AG04450 (cell line): ENCODE measurements around the gene TTYH3. TPM values are rescaled to one million over a fixed set of nuclear protein-coding genes. Genes with fewer than 3 reads are reported as not detected.
A peak's percentile ranks its signal among the peaks of the same experiment; 100 is the strongest.

Experiments
- CTCF ChIA-PET: fragments of 300-600, 350-600 bp; formaldehyde crosslinking; extraction: SDS; loops from one replicate; lab custom pipeline; 2022; ENCODE audit warnings: antibody characterized with exemption, inconsistent platforms; lab: Charles Lee
- POLR2A ChIA-PET: fragments of 350-600 bp; formaldehyde crosslinking; extraction: SDS; loops from one replicate; lab custom pipeline; 2021; ENCODE audit warnings: antibody characterized with exemption, inconsistent platforms; lab: Yijun Ruan, JAX
- DNase-seq: peaks from one replicate; pipeline ENCODE4 v3.0.0-alpha.2; 2011; ENCODE audit warnings: low read depth, low spot score
- H3K27ac ChIP-seq: one replicate; pipeline ENCODE4 v1.5.1; 2012; ENCODE audit warnings: low read depth, low read length, control low read depth
- H3K27me3 ChIP-seq: one replicate; pipeline ENCODE4 v1.6.0; 2012; ENCODE audit warnings: low read length; ENCODE audit not compliant: control insufficient read depth, insufficient read depth
- H3K4me3 ChIP-seq: 2 replicates; pipeline ENCODE4 v1.5.1; 2011; ENCODE audit warnings: mild to moderate bottlenecking, low read depth, low read length, control low read depth
- H3K9me3 ChIP-seq: 2 replicates; pipeline ENCODE4 v1.5.1; 2012; ENCODE audit warnings: low read length; ENCODE audit not compliant: control insufficient read depth, insufficient read depth
- polyA plus RNA-seq: library from polyadenylated mRNA; depleted of rRNA; stranded (reverse); fragments of >200 nt; gene quantifications from 2 replicates; pipeline ENCODE4 v1.2.3, GENCODE V29; 2011
- TF ChIP-seq, protein P1 (sequence below): IDR thresholded peaks from 2 replicates; pipeline ENCODE4 v1.5.1; 2011; ENCODE audit warnings: low read depth, low read length, control low read depth, inconsistent platforms

The TTYH3 gene
- polyA plus RNA-seq, 1 experiment, result 30.8 TPM

DNA sequence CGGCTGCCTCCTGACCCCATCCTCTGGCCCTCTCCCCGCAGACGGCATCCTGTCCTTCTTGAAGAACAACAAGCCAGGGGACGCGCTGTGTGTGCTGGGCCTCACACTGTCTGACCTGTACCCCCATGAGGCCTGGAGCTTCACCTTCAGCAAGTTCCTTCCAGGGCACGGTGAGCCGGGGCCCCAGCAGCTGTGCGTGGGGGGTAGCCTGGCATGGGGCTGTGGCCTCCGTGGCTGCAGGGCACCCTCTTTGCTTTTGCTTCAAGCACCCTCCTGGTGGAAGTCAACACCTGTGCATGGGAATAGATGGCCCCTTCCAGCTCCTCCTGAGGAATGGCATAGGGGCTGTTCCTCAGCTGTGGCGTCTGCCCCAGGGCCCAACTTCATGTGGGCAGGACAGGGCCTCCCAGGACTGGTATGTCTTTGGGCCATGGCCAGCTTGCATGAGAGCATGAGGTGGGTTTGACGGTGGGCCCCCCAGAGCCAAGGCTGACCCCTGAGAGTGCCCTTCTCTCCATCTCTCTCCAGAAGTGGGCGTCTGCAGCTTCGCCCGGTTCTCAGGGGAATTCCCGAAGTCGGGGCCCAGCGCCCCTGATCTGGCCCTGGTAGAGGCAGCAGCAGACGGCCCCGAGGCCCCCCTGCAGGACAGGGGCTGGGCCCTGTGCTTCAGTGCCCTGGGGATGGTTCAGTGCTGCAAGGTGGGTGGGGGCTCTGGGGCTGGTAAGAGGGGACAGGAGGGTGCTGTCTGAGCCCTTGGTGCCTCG lies 76.9 kb downstream of the TTYH3 start:
- no peak for DNase-seq
- ChIA-PET CTCF (interaction anchor here (0.7 to 2.6 kb wide), 6 partner anchors 19 to 258 kb away, joined by 3 to 25 read pairs (median 7); no protein-coding TSS in a partner anchor), POLR2A (no interaction called here)
- Histone ChIP-seq H3K4me3 (no peak overlapping the region), H3K27me3 (no peaks in the 10 kb centered on the region), H3K27ac (no peak overlapping the region), H3K9me3 (peaks cover 9% of the 10 kb centered on the region)
- TF ChIP-seq, protein P1, sequence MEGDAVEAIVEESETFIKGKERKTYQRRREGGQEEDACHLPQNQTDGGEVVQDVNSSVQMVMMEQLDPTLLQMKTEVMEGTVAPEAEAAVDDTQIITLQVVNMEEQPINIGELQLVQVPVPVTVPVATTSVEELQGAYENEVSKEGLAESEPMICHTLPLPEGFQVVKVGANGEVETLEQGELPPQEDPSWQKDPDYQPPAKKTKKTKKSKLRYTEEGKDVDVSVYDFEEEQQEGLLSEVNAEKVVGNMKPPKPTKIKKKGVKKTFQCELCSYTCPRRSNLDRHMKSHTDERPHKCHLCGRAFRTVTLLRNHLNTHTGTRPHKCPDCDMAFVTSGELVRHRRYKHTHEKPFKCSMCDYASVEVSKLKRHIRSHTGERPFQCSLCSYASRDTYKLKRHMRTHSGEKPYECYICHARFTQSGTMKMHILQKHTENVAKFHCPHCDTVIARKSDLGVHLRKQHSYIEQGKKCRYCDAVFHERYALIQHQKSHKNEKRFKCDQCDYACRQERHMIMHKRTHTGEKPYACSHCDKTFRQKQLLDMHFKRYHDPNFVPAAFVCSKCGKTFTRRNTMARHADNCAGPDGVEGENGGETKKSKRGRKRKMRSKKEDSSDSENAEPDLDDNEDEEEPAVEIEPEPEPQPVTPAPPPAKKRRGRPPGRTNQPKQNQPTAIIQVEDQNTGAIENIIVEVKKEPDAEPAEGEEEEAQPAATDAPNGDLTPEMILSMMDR, result no peak

DNA sequence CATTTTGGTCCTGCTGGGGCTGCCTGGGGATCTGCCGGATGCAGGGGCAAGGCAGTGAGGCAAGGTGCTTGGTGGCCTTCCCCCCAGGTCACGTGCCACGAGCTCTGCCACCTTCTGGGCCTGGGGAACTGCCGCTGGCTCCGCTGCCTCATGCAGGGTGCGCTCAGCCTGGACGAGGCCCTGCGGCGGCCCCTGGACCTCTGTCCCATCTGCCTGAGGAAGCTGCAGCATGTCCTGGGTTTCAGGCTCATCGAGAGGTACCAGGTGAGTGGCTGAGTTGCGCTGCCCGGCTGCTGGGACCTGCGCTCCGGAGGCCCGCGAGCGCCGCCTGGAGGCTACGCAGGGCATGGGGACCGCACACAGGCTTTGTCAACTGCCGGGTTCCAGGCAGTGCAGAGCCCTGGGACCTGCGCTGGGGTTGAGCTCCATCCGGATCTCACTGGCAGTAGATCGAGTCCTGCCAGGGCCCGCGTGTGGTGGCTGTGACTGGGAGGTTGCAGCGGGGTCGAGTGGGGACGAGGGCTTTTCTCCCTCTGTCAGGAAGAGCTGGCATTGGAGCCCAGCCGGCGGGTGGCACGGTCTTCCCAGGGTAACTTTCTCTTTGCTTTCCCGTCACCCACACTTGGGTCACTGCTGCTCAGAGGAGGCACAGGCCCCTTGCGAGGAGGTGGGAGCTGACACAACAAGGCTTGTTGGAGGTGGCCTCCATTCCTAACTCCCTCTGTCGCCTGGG lies 77.9 kb downstream of the TTYH3 start:
- Histone ChIP-seq H3K27ac (no peak overlapping the region), H3K4me3 (no peak overlapping the region), H3K27me3 (no peaks in the 10 kb centered on the region), H3K9me3 (peaks cover 12% of the 10 kb centered on the region)
- TF ChIP-seq, protein P1, result peak; percentile 78
- DNase-seq, result no peak
- ChIA-PET POLR2A (interaction anchor here (0.7 kb wide), 1 partner anchor 20 kb away, joined by 3 read pairs; no protein-coding TSS in a partner anchor), CTCF (interaction anchor here (0.6 to 2.6 kb wide), 22 partner anchors 9 to 259 kb away, joined by 3 to 25 read pairs (median 4); no protein-coding TSS in a partner anchor)

DNA sequence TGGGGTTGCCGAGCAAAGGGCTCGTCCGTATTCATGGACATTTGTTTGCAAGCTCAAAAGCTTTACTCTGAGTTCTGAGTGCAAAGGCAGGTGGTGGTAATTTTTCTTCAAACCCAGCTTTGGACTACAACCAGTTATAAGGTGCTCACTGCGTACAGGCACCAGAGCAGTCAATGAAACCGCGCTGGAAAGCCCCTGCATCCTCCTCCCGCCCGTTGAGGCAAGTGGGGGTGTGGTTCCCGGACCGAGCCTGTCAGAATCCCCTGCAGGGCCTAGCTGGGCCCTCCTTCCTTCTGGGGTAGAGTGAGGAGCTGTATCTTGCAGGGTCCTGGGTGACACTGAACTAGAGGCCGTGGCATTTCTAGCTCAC lies 78.5 kb downstream of the TTYH3 start:
- DNase-seq, result no peak
- H3K4me3 ChIP-seq, result no peak overlapping the region
- H3K9me3 ChIP-seq, result peaks cover 17% of the 10 kb centered on the region
- POLR2A ChIA-PET, result interaction anchor here (0.7 kb wide), 1 partner anchor 20 kb away, joined by 3 read pairs; no protein-coding TSS in a partner anchor
- no peaks in the 10 kb centered on the region for H3K27me3 ChIP-seq
- no peak overlapping the region for H3K27ac ChIP-seq
- TF ChIP-seq, protein P1, result no peak
- CTCF ChIA-PET, result interaction anchor here (0.6 to 2.6 kb wide), 21 partner anchors 9 to 260 kb away, joined by 3 to 25 read pairs (median 4); no protein-coding TSS in a partner anchor

DNA sequence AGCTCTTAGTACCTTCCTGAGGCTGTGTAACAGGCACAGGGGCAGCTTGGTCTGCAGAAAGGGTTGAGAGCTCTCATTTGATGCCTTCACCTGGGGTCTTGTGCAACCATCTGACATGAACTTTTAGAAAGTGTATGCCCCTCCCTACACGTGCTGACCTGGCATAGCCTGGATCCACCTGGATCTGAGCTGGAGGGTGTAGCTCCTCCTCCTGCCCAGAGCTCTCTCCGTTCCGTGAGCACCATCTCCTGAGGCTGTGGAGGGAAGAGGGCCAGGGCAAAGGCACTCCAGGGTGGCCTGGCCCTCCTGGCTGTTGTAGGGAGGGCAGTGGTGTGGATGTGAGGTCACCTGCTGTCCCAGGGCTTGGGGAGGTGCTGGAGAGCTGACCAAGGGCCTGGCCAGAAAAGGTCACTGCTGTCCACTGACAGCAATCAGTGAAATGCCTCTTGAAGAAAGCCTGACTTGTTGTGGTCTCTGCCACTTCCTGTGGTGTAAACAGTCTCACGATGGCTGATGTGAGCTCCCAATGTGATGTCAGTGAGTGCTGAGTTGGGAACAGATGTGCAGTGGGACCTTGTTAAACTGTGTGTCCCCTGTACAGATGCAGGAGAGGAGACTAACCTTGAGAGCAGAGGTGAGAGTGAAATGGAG lies 79.2 kb downstream of the TTYH3 start:
- Histone ChIP-seq H3K27me3 (no peaks in the 10 kb centered on the region), H3K9me3 (peaks cover 17% of the 10 kb centered on the region), H3K27ac (no peak overlapping the region), H3K4me3 (no peak overlapping the region)
- ChIA-PET CTCF (interaction anchor here (0.9 to 2.6 kb wide), 5 partner anchors 8 to 261 kb away, joined by 4 to 25 read pairs (median 8); no protein-coding TSS in a partner anchor), POLR2A (no interaction called here)
- no peak for DNase-seq
- TF ChIP-seq, protein P1, result no peak
